GM21529 (cell line): Measurements from ENCODE around the gene SMC5.
"Not testable (repeated sequence)": the region's sequence is repeated elsewhere in the genome, so short reads cannot be mapped to it uniquely, and the experiment has no call there.

ENCODE experiments used
- ATAC-seq: cut with Tn5 transposase; IDR thresholded peaks from one replicate; pipeline ENCODE4 v1.9.1; 2021; ENCODE audit not compliant: unreplicated experiment

SMC5 gene

DNA sequence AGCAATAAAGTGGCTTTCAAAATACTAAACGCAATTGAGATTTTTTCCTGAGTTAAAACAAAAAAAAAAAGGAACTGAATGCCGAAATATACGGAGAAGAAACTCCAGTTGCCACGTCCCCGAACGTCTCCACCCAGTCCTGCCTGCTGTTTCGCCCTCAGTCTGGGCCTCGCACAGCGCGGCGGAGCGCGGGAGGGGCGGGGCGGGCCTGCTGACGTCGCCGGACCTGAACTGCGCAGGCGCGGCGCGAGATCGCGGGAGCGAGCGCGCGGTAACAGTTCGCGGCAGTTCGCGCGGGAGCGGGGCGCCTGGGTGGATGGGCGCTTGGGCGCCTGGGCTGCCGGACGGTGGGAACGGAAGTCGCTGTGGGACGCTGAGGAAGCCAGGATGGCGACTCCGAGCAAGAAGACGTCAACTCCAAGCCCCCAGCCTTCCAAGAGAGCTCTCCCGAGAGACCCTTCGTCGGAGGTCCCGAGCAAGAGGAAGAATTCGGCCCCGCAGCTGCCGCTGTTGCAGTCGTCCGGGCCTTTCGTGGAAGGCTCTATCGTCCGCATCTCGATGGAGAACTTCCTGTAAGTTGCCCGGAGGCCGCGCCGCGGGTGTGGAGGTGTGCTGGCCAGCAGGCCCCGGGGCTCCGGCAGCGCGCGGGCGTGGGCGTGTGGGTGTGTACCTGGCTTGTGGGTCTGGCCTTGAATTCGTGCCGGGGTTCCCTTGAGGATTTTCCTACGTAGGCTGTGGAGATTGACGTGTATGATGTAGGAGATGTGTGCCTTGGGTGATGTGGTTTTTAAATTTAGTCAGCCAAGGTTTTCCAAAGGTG is at the start of gene SMC5:
Gene SMC5, plus strand, starts transcription at position 287 of the 820 bp plus-strand sequence. Its CDS starts 101 bp downstream, at position 388.
- ATAC-seq: peak; percentile 77

DNA sequence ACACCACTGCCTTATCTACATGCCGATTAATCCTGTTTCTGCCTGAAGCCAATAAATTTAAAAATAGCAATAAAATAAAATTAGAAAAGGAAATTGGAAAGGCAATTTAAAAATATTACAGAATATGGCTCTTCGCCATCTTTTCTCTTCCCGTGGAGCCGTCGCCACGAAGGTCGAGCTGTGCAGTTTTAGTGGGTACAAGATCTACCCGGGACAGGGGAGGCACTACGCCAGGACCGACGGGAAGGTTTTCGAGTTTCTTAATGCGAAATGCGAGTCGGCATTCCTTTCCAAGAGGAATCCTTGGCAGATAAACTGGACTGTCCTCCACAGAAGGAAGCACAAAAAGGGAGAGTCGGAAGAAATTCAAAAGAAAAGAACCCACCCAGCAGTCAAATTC is 41.7 kb upstream of the SMC5 start:
- ATAC-seq: no peak

DNA sequence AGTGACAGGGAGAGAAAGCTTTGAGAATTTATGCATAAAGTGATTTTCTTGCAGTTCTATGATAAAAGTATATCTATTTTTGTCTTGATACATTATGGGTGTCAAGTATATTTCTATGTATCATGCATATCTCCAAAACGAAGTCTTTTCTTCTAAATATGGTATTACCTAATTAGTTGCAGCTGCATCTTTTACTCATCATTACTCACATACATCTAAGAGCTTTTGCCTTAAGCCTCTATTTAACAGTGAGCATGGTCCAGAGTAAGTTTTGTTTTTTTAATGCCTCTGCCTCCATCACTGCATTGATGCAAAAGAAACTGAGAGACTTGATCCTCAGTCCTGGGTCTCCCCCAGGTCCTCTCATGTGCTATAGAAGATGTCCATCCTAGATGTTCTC is 40.0 kb upstream of the SMC5 start:
- ATAC-seq: no peak

DNA sequence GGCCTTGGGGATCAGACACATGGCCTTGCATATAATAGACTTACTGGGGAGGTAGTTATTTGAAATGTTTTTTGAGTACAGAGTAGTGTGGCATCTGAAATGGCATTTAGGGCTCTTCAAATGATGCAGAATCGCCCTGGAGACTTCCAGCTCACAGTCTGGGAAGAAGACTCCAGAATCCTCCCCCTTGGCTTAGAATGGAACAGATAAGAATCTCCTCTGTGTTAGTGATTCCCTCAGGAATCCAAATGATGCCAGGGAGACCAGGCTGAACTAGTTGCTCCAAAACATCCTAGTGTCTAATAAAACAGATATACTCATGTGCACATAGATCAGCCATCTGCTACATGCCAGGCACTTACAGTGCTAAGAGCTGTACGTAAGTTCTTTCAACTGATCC is 38.6 kb upstream of the SMC5 start:
- no peak for ATAC-seq

DNA sequence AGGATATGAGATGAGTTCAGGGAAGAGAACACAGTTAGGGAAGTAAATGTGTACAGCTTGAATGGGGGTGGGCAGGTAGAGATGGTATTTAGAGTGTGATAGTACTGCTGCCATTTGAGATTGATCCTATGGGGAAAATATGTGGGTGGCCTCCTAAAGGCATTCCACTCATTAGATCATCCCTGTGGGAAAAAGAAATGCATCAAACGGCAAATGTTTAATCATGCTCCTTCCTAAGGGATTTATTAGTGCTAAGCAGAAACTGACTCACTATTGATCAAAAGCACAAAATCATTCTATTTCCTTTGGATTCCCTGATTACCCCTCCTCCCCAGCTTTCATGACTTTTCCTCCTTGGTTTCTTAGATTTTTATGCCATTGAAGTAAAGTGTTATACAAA is 36.4 kb upstream of the SMC5 start:
- ATAC-seq: no peak

DNA sequence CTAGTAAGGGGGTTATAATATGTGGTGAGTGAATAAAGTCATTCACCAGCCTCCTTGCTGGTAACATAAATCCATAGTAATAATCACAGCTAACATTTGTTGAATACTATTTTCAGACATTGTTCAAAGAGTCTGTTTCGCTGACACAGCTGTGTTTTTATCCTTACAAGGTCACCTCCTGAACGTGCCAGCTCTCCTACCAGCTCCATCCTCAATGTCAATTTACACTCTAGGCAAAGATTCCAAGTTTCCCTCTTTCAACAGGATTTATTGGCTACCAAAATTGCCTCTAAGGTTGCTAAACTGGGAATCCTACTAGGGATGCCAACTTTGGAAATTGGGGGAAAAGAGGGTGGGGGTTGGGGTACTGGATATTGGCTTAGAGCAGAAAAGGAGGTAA is 30.7 kb upstream of the SMC5 start:
- no peak for ATAC-seq

DNA sequence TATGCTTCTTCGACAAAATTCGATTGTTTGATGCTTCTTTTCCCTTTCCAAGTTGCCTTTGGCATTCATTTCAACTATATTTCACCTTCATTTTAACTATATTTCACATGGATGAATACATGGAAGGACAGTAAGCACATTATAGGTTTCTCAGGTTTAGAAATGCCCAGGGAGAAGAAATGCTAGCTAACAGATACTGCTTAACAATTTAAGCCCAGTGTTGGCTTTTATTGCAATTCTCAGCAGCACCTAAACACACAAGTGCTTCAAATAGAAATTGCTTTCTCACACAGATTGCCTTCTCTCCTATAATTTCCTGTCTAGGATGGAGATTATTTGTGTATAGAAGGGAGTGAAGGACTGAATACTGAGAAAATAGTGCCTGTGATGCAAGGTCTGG is 30.2 kb upstream of the SMC5 start:
- no peak for ATAC-seq

DNA sequence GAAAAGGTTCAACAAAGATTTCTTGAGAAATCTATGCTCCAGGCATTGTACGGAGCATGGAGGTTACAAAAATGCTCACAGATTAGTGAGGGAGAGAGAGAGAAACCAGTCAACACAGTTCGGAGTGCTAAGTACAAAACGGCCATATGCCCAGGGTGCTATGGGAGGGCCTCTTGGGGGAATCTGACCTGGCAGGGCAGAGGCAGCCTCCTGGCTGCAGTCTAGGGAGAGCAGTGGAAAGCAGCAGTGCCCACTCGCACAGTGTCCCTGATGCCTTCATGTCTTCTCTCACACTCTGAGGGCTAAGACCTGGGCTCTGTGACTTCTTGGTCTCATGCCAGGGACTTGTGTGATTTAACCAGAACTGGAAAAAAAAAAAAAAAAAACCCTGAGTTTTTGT is 29.8 kb upstream of the SMC5 start:
- no peak for ATAC-seq

DNA sequence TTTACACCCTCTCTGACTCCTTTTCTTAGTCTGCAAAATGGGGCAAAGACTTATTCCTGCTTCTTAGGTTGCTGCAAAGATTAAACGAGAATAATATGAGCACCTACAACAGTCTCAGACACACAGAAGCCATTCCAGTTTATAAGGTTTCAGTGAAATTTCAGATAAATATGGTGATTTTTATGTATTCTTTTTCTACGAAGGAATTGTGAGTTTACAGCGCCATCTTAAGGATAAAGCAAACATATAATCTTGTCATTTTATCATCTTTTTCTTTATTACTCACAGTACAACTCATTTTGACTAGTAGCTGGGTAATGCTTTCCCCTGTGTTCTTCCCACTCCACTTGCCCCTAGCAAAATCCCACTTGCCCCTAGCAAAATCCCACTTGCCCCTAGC is 29.2 kb upstream of the SMC5 start:
- no peak for ATAC-seq

DNA sequence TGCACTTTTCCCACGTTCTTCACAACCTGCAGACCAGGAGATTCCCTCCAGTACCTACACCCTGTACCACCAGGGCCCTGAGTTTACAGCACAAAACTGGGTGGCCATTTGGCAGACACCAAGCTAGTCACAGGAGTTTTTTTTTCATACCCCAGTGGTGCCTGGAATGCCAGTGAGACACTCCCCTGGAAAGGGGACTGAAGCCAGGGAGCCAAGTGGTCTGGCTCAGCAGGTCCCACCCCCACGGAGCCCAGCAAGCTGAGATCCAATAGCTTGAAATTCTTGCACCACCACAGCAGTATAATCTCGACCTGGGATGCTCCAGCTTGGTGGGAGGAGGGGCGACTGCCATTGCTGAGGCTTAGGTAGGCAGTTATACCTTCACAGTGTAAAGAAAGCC is 26.3 kb upstream of the SMC5 start:
- ATAC-seq: no peak

DNA sequence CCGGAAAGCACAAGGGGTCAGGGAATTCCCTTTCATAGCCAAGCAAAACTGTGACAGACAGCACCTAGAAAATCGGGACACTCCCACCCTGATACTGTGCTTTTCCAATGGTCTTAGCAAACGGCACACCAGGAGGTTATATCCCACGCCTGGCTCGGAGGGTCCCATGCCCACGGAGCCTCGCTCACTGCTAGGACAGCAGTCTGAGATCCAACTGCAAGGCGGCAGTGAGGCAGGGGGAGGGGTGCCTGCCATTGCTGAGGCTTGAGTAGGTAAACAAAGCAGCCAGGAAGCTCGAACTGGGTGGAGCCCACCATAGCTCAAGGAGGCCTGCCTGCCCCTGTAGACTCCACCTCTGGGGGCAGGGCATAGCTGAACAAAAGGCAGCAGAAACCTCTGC is 24.6 kb upstream of the SMC5 start:
- ATAC-seq: not testable (repeated sequence)

DNA sequence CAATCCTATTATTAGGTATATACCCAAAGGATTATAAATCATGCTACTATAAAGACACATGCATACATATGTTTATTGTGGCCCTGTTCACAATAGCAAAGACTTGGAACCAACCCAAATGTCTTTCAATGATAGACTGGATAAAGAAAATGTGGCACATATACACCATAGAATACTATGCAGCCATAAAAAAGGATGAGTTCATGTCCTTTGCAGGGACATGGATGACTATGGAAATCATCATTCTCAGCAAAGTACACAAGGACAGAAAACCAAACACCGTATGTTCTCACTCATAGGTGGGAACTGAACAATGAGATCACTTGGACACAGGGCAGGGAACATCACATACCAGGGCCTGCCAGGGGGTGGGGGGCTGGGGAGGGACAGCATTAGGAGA is 12.8 kb upstream of the SMC5 start:
- not testable (repeated sequence) for ATAC-seq

DNA sequence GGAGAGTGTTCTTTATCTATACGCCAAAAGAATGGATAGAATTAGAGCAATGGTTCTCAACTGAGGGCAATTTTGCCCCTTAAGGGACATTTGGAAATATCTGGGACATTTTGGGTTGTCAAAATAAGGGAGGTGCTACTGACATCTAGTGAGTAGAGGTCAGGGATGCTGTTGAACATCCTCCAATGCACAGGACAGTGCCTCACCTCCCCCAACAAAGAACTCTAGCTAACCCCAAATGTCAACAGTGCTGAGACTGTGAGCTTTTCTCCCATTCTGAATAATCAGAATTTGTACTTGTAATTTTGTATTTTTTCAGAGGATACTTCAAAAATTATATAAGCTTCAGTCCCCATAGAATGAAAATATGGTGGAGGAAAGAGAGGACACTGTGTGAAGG is 8.6 kb upstream of the SMC5 start:
- ATAC-seq: no peak

DNA sequence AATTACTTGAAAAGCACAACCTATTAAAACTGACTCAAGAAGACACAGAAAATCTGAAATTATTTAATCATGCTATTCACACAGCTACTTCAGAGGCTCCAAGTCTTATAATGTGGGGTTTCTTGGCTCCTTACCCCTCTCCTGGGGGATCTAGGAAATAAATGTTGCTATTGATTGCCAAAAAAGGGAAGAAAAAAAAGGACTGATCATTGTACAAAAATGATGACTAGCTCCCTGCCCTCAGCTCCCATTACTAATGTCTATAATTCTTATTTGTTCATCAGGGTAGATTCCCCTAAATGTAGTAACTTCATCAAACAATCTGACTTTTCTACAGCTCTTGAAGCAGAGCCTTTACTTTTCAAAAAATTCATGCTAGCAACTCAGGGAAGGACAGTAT is 3.3 kb upstream of the SMC5 start:
- ATAC-seq: no peak

DNA sequence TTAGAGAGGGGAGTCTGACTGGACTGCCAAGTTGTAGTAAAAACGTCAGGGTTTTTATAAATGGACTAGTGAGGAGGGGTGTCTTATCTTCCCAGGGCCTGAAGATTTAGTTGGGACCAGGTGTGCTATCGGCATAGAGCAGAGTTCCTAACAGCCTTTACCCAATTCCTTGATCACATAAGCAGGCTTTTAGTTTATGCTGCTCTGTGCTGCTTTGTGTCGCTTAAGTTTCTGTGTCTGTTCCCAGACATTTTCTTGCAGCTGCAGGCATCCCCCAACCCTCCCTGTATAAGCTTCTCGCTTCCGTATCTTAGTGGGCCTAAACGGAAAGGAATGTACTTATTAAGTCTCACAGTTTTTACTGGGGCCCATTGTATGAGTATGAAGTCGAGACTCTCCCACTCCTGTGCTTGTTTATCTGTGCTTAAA is 2.6 kb upstream of the SMC5 start:
- ATAC-seq: no peak

DNA sequence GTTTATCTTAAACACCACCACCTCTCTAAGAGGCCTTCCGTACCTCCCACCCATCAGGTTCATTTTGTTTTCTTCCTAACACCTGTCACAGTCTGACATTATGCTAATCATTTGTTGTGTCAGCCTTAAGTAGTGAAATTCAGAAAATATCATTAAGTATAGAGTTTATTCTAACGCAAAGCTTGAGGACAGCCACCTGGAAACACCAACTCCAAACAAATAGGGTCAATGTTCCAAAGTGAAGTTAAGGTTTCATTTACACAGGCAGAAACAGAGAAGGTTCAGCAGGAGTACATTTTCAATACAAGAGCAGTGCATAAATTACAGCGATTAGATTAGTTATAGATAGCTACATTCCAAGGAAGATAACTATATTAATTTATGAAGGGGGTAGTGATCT is 1.3 kb upstream of the SMC5 start:
- ATAC-seq: no peak

DNA sequence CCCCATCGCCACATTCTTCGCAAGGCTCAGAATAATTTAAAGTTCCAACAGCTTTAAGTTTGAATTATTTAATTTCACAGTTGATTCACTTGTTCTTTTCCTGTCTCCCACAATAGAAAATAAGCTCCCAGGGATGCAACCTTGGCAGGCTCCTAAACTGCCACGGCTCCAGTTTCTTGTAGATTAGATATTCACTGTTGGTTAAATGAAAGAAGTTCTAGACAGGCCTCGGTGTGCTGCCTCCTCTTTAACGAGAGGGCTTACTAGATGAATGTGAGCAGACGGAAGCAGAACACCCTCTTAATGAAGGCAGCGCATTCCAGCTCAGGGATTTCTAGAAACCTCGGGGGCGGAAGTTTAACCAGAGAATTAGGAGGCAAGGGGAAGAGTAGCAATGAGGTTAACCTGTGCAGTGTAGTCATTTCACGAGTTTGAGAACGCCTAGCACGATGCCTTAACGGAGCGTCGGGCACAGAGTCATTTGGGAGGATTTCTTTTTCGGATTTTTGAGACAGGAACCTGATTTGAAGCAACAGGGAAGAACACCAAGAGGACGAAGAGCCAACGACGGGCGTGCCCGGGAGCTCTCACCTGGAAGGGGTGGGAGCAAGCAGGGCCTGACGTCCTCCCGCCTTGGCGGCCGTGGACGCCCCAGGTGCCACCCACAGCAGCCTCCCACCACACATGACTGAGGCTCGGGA is 637 bp upstream of the SMC5 start:
- ATAC-seq: peak; percentile 38

DNA sequence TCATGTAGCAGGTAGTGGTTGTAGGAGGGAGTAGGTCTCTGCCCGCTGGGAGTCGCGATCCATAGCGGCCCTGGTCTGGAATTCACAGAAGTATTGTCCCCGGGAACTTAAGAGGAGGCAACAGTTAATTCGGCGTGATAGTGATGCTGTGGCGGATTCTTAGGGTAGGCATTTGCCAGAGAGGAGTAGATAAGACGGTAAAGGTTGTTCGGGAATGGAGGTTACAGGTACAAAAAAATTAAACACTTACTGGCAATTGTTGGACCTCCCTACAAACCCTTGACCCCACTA is 679 bp downstream of the SMC5 start:
- ATAC-seq: no peak

DNA sequence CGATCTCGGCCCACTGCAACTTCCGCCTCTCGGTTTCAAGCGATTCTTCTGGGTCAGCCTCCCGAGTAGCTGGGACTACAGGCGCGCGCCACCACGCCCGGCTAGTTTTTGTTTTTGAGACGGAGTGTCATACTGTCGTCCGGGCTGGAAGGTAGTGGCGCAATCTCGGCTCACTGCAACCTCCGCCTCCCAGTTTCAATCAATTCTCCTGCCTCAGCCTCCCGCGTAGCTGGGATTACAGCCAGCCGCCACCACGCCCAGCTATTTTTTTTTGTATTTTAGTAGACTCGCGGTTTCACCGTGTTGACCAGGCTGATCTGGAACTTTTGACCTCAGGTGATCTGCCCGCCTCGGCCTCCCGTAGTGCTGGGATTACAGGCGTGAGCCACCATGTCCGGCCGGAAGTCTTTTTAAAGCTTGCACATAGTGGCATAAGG is 1.2 kb downstream of the SMC5 start:
- ATAC-seq: no peak

DNA sequence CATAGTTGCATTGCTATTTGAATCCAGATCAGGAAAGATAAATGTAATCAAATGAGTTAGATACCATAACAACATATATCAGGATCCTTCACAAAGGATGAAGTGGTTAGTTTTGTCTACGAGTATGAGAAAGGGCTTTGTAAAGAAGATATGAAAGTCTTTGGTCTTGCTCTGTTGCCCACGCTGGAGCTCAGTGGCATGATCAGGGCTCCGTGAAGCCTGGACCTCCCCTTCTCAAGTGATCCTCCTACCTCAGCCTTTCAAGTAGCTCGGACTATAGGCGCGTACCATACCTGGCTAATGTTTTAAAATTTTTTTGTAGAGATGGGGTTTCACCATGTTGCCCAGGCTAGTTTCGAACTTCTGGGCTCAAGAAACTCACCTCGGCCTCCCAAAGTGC is 1.8 kb downstream of the SMC5 start:
- peak; percentile 27 for ATAC-seq

DNA sequence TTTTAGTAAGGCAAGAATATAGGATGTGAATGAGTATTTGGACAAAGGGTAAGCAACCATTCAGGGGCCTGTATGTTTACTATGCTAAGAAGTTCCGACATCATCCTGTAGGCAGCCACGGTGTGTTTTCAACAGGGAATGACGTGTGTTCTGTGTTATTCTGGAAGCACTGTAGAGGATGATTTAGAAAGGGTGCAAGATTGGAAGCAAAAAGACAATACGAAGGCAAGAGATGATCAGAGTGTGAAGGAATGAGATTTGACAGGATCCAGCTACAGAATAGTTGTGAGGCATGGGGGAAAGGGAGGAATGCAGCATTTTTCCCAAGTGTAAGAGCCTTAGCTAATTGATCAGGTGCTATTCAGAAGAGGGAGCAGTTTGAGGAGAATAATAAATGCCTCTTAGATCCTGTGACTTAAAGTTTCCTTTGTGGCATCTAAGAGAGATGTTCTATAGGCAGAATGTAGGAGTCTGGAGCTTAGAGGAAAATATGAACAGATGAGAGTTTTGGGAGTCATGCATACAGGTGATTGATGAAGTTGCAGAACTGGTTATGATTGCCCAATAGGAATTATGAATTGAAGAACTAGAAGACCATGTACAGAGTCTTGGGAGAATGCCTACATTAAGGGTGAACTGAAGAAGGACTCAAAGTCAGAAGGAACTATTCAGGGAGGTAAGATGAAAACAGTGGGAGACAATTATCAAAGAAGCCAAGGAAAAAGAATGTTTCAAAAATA is 2.5 kb downstream of the SMC5 start:
- no peak for ATAC-seq

DNA sequence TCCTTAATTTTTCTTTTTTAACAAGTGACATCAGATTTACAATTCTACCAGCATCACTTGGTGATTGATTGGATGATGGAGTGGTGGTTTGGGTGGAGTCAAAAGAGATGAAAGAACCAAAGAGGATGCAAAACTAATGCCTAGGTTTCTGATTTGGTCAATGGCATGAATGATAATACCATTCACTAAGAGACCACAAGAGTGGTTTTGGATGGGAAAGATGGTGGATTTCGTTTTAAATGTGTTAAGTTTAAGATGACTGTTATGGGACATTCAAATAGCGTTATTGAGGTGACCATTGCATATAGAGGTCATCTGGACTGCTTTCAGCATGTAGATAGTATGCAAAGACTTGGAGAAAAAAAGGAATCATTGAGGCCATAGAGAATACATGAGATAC is 3.6 kb downstream of the SMC5 start:
- ATAC-seq: no peak
